D341Med (cell line): ENCODE measurements around the gene DGKD.

Experiments used
- DNase-seq: peaks from one replicate; pipeline ENCODE4 v3.0.0; 2012; ENCODE audit warnings: low spot score

Gene DGKD

DNA sequence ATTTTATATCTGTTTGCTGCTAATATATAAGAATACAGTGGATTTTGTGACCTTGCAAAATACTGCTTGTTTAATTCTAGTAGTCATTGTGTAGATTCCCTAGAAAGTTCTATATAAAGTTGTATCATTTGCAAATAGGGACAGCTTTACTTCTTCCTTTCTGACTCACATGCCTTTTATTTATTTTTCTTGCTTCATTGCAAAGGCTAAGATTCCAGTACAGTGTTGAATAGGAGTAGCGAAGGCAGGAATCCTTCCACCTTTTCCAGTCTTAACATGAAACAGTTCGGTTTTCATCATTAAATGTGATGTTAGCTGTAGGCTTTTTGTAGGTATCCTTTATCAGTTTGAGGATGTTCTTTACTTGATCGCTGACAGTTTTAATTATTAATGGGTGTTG lies 58.1 kb downstream of the DGKD start:
- no peak for DNase-seq

DNA sequence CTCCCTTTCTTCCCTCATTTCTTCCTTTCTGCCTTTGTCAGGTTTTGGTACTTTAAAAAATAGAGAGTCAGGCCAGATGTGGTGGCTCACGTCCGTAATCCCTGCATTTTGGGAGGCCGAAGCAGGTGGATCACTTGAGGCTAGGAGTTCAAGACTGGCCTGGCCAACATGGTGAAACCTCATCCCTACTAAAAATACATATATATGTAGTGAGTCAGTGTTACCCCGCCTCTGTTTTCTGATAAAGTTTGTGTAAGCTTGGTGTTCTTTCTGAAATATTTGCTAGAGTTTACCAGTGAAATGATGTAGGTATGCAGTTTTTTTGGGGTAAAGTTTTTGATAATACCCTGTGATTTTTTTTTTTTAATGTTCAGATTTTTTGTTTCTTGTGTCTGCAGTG lies 58.8 kb downstream of the DGKD start:
- DNase-seq, result no peak

DNA sequence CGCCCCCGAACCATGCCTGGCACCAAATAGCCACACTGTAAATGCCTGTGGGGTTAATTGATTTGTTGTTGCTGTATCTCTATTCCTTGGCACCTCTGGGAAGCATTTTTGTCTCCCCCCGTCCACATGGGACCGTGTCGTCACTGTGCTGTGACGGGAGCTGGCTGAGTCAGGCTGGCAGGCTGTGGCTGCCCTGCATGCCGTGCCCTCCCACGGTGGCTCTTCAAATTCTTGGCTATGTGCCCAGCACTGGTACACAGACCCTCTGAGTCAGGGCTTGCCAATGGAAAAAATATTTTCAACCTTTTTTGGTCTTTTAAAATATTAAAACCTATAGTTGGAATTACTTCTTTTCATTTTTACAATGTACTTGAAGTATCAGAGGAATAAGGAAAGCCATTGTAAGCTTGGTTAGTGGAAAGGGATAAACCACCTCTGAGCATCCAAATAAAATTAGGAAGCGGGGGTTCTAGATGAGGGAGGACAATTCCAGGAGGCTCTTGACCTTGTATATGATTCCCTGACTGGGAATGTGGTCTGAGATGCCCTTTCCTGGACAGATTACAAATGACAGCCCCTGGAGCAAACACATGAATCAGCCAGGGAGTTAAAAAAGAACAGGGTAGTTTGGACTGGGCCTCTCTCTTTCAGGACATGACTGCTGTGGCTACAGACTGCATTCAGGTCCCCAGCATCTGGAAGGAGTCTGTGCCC lies 59.4 kb downstream of the DGKD start:
- DNase-seq, result no peak

- DNase-seq, result no peak
These were observed 60.0 kb downstream of the DGKD start for GRCh38 chr2:233414273-233414654.

DNA sequence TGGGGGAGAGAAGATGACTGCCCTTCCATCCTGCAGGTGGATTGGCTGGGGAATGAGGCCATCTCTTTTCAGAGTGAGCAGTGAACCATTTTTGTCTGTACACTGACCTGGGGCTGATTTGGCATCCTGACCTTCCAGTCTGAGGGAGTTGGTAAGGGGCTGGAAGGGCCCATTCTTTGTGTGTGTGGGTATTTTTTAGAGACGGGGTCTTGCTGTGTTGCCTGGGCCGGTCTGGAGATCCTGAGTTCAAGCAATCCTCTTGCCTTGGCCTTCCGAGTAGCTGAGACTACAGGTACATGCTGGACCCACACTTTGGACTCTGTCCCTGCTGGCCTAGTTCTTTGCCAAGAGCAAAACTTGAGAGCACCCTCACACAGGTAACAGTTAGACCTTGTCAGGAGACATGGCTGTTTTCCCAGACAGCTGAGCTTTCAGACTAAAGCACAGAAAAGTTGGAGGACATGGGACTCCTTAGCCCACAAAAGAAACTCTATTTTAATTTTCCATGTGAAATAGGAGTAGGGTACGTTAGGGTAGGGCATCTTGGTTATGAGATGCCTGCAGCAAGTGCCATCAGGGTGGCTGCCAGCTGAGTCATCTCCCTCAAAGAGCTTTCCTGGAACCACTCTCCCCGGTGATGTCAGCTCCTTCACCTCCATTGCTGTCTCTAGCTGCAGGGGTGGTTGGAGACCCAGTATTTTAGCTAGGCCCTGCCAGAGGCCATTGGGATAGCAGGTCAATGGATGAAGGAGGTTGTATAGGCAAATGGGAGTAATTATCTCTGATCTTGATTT lies 60.7 kb downstream of the DGKD start:
- DNase-seq, result no peak

DNA sequence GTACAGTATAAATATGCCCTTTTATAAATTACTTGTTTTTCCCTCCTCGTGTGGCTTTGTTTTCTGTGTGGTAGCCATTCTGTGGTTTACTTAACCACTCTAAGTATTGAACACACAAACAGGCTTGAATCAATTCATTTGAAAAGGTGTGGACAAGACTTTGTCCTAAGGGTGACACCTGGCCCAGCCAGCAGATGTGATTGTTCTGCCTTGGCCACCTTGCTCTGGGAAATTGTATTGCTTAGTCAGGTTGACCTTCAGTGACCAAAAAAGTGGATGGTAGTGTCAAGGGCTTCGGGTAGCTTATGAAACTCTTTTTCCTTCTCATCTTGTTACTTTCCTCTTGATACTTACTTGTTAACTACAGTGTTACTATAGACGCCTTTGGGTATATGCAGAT lies 61.9 kb downstream of the DGKD start:
- DNase-seq, result no peak

- DNase-seq, result no peak
These were observed 62.4 kb downstream of the DGKD start for GRCh38 chr2:233416706-233417105.

DNA sequence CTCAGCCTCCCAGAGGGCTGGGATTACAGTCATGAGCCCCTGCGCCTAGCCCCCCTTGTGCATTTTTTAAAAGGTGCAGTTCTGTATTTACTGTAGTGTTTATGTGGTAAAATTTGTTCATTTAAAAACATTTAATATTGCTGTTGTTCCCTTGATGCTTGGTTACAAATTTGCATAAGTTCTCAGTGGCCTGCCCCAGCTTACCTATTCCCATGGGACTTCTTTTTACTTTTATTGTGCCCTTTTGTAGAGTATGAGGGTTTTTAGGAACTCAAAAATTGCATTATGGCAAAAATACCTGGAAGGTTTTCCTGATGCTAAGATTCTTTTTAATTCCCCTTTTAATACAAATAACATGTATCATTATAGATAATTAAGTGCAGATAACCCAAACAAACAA lies 63.0 kb downstream of the DGKD start:
- no peak for DNase-seq

DNA sequence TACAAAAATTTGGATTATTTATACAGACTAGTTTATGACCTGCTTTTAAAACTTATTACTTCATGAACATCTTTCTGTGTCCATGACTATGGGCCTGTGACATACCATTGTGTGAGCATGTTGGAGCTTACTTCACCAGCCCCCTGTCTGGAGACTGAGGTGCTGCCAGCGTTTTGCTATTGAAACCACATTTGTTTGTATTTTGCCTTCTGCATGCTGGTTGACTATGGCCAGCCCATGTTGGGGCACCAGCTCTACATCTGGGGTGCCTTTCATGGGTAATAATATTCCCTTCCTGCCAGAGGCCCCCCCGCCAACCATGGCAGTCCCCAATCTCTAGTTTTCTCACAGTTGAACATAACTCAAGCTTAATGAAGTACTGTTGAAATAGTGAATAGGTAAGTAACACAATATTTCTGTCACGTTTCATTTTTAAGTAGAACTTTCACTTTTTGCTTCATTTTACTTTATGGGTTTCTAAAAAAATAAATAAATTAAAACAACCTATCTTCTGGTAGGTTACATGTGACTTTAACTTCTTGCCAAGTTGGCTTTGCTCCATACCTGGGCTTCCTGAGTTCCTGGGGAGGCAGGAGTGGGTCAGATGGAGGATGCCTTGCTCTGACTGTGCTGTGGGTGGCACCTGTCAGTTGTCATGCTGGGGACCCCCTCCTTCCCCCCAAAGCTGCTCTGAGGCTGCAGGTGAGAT lies 63.9 kb downstream of the DGKD start:
- DNase-seq, result no peak

GRCh38 chr2:233418761-233419546 lies 64.7 kb downstream of the DGKD start:
- DNase-seq, result no peak

DNA sequence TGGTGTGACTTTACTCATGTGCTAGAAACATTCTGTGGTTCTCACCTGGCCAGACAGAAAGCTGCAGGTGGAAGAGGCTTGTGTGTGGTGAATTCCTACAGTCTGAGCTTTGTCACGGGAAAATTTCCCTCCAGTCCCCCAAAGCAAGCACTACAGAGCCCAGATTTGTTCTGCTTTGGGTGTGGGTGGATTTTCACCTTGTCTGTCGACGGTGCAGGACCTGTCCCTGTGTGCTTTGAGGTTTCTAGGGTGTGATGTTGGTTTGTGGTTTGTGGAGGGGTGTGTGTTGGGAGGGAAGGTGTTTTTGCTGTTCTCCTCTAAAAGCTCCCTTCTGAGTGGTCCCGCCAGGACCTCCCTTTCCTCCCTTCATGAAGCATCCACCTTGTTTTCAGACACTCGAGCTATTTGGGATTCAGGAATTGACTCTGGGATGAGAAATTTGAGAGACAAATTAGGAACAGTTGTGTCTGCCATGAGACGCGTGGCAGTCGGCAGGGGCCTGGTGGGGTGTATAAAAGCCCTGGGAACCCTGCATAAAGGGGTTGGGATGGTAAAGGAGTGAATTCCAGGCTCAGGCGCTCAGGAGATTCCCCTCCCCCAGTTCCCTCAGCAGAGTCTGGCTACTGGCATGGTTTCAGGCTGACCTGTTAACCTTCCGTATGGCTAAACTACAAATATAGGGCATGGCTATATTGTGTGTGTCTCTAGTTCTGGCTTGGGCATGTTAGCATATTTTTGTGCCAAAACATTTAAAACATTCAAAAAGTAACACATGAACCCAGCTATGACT lies 65.5 kb downstream of the DGKD start:
- no peak for DNase-seq

DNA sequence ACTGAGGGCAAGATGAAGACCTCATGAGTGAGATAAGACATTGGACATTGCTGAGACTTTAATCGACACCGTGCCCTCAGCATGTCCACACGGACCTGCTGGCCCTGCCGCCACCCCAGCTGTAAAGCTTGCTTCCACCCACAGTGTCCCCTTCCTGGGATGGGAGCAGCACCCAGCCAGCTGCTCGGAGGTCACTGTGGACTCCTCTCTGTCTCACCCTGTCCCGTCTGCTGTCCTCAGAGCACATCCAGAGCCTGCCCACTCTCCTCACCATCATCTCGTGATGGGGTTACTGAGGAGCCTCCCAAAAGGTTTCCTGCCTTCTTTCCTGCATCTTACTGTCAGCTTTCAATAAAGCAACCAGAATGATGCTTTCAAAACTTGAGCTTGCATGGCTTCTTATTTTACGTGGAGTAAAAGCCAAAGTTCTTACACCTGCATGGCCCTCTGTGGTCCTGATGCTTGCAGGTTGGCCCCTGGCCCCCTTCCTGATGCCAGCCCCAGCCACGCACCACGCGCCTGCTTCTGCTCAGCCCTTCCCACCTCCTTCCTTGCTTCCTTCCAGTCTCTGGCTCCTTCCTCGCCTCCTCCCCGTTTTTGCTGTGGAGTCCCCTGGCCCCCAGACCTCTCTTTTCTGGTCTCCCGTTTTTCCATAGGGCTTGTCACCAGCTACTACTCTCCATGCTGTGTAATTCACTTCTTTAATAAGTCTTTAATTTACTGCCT lies 67.0 kb downstream of the DGKD start:
- no peak for DNase-seq

DNA sequence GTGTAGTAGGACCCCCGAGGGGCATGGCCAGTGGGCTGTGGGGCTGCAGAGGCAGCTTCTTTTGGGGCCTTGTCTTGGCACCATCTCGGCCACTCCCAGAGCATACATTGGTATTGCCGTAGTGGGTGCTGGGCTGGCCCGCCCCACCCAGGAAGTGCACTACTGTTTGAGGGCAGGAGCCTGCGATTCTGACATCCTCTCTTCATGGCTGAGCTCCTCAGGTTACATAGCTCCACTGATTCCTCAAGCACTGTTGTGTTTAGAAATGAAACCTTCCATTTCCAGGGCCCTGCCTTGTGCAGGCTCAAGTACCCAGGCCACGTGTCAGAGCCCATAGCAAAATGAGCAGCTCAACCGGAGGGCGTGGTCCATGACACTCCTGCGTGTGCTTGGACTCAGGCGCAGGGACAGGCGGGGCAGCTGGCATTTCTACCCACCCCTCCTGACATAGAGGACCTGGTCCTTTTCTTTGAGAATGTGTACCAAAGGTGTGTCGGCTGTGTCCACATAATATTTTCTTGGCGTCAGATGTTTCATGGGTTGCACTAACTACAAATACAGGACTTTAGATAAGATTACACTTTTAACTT lies 67.9 kb downstream of the DGKD start:
- no peak for DNase-seq

DNA sequence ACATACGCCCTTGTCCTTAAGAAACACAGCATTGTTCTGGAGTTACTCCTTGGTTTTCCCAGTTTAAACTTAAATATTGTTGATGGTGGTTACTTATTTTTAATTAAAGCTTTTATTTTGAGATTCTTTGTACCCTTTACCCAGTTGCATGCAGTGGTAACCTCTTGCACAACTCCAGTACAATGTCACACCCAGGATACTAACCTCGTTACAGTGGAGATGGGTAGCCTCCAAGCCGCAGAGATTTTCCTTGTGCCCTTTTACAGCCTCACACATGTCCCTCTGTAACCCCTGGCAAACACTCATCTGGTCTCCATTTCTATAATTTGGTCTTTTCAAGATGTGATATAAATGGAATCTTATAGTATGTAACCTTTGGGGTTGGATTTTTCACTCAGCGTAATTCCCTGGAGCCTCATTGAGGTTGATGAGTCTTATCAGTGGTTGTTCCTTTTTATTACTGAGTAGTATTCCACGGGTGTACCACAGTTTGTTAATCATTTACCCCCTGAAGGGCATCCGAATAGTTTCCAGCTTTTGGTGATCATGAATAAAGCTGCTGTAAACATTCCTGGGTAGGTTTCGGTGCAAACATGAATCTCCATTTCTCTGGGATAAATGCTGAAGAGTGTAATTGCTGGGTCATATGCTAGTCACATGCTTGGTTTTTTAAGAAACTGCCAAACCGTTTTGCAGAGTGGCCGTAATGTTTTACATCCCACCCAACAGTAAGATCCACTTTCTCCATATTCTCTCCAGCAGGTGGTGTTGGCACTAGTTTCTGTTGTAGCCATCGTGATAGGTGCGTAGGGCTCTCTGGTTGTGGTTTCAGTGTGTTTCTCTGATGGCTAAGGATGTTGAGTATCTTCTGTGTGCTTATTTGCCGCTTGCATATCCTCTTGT lies 68.6 kb downstream of the DGKD start:
- DNase-seq, result no peak

DNA sequence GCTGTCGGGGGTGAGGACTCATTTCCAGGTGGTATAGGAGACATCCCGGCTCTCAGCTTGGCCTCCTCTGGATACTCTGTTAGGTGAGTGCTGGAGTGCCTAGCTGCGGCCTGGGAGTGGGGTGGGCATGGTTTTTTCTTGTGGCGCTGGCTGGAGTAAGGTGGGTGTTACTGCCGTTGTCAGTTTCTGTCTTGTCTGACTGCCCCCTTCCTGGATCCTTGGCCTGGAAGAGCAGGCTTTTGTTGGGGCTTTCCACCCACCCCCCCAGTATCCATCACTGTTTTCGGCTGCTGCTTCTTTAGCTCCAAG lies 69.2 kb downstream of the DGKD start:
- DNase-seq, result no peak

- DNase-seq, result no peak
These were observed 70.1 kb downstream of the DGKD start for GRCh38 chr2:233424154-233424951.

DNA sequence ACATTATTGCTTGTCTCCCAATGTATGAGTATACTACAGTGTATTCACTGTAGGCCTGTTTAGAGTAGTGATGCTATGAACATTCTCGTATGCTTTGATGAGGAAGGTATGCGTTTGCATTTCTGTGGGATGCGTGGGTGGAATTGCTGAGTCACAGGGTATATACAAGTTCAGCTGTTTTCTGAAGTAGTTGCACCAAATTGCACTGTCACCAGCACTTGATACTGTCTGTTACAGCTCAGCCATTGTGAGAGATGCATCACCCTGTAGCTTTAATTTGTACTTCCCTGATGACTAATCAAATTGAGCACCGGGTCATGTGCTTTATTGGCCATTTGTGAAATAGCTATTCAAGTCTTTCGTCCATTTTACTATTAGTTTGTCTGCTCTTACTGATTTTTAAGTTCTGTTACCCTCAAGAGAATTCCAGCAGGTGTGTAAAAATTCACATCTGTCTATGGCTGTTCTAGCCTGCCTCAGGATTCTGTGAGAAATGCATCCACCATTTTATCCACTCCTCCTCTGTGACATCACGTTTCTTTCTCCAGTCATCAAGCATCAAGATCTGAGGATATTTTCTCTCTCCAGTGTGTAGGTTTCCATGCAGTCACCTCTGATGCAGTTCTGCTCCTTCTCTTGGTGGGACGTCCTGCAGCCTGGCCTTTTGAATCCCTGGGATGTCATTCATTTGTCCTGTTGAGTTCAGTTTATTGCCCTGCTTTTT lies 72.5 kb downstream of the DGKD start:
- no peak for DNase-seq

DNA sequence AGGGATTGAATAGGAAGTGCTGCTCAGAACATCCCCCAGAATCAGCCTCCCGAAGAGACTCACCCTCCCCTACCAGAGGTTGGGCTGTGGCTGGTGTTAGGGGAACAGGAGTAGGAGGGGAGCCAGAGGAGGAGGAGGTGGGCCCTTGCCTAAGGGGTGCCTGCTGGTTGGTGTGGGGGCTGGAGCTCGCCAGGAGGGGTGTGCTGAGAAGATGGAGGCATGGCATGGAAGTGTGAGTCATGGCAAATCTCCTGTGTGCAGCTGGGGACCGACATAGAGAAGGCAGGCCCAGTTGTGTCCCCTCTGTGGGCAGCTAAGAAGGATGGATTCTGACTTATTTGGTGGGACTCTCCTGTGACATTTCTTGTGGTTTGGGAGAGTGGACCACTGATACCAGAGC lies 73.7 kb downstream of the DGKD start:
- no peak for DNase-seq
